Nucleus accumbens (tissue), 56 donors: ENCODE results near the gene NTM.

ENCODE experiments used
- DNase-seq, 56 donors: peaks; one replicate each; lab custom pipeline; 2025; lab: John Stamatoyannopoulos, UW

The NTM gene

GRCh38 chr11:131999955-132000354 is 629.5 kb downstream of the NTM start:
- DNase-seq: no peak

GRCh38 chr11:132005887-132006286 is 635.5 kb downstream of the NTM start:
- DNase-seq: no peak

DNA sequence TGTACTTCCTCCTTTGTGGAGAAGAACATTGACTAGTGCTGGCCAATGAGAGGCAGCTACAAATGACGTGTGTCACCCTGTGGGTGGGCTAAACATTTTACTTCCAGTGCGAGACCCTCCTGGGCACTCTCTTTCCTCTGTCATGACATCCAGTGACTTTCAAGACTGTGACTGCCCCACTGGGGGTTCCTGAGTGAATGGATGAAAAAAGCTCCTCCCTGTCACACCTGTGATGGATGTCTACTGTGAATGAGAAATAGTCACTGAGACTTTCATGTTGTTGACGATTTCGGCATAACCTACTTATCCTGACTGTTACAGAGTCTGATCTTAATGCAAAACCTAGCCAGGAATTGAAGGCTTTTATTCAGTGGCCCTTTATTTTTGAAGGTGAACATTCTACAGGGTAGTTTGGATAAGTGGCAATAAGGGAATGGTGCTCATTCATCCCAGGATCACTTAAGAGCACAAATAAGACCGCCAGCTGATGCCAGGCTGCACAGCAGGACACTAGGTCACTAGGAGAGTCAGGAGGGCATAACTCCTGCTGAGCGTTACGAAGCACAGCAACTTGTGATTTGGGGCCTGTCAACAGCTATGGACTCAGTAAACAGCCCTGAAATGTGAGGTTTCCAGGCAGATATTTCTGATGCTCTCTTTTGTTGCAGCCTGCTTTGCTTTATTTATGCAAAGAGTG is 636.6 kb downstream of the NTM start:
- no peak for DNase-seq

- no peak for DNase-seq
These were observed 637.8 kb downstream of the NTM start for GRCh38 chr11:132008226-132008625.

DNA sequence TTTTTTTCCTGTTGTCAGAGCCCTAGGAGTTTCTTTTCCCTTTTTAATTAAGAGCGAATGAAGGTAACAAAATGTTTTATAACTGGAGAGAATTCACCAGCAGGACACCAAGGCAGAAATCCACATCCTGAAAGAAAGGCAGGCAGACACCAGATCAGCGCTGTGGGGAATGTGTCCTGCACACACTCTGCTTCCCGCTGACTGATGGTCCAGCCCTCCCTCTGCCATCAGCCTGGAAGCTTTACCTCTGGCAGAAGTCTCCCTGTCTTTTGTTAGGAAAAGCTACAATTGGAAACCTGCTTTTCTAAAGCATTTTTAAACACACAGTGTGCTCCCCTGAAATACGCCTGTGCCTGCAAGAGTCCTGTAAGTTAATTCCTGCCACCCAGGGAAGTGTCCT is 638.5 kb downstream of the NTM start:
- DNase-seq: no peak

DNA sequence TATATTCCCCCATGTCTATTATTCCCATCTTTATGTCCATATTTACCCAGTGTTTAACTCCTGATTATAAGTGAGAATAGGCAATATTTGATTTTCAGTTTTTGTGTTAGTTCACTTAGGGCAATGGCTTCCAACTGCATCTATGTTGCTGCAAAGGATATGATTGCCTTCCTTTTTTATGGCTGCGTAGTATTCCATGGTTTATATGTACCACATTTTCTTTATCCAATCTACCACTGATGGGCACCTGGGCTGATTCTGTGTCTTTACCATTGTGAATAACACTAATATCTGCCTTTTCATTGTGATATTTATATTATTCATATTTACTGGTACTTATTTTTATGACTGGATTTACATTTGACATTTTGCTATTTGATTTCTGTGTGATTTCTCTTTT is 649.6 kb downstream of the NTM start:
- DNase-seq: no peak

DNA sequence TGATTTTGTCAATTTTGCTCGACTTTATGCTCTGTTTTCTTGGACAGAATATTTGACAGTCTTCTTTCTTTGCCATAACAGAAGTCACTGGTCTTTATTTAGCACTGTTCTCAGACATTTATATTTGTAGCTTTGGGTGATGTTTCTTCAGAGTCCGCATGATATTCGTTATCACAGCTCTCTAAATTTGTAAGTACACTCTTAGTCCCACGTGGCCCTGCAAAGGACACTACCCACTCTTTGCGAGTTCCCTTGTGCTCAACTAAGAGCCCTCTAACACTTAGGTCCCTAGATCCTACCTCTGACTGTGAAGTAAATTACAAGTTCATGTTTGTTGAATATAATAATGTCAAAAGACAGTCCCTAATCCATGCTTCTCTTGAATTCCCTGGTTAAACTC is 651.9 kb downstream of the NTM start:
- DNase-seq: no peak

DNA sequence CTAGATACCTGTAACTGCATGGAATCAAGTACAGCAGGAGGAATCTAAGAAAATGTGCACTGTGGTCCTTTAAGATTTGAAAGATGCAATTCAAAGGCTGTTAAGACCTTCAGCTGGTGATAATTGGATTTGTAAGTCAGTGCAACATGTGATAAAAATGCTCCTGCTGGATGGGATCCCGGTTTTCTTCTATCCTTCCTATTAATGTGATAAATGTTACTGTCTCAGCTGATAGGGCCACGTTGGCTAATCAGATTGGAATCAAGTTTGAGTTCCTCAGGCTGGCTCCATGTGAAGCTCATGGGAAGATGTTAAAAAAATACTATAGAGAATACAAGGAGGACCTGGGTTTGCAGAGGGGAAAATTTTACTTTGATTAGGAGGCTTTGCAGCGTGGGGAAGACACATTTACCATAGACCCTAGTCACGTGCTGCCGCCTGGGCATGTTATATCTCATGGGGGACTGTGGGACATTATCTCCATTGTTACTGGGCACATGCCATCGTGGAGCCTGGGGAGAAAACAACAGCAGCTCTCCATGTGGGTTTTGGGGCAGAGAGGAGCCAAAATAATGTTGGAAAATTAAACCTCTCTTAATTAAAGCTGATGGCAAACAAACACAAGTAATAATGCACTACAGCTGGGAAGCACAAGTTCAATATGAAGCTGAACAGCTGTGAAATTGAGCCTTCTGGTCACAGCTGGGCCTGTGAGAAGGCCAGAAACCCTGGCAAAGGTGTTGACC is 652.5 kb downstream of the NTM start:
- DNase-seq: no peak

GRCh38 chr11:132024587-132025295 is 654.3 kb downstream of the NTM start:
- DNase-seq: no peak

DNA sequence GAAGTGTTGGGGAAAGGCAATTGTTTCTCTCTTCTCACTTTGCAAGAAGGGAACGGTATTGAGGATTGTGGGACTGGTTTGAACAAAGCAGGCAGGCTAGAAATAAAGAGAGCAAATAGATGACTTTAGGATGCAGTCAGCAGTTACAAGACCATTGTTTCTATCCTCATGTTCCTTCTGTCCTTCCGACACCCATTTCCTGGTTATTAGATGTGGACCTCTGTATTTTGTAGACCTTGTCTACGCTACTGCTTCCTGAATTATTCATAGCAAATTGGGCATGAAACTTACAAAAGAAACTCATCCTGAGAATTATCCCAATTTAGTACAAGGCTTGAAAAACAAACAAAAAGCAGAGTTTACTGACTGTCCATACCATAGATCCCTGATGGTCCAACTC is 656.3 kb downstream of the NTM start:
- DNase-seq: no peak

DNA sequence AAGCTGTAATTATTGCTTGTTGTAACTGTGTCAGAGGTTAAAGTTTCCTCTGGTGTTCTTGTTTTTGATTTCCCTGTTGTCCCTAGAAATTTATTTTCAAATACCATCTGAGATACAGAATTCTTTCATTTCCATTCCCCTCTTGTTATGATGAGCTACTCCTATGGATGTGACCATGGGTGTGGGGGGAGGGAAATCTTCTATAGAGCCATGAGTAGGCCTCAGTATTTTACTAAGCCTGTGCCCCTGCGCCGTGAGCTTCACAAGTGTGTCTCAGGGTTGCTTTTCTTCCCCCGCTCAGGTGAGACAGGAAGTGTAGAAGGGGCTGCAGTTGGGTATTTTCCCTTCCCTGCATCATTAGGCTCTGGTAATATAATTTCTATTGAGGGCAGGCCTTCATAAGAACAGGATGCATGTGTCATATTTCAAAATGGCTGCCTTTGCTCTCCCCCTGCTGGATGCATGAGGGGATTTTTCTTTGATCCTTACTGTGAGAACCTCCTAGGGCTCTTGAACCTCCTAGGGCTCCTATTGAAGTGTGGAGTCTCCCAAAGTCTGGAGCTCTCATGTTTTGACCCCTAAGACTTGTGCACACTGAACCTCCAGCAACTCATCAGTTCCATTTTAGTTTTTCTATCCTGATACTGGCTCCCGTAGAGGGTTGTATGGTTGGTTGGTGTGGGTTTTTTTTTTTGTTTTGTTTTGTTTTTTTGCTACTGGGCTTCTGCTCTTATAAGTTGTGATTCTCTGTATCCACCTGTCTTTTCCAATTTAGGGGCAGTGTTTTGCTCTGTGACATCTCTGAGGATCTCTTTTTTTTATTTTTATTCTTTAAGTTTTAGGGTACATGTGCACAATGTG is 658.2 kb downstream of the NTM start:
- peak in 11 of 56 donors; percentile 7 to 62 (median 33) for DNase-seq

DNA sequence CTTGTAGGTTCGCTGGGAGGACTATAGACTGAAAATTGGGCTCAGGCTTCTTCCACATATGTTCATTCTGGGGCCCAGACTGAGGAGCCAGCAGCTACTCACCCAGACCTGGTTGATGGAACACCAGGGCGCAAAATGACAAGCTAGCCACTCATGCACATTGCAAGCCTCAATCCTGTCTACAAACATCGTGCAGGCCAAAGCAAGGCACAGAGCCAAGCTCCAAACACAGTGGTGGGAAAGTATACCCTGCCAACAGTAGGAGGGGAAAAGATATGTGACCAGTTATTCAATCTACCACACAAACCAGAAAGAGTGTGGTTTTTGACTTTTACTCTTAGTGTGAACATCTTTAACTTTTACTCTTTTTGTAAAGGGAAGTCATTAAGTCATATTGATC is 660.5 kb downstream of the NTM start:
- peak in 5 of 56 donors; percentile 13 to 47 (median 24) for DNase-seq

GRCh38 chr11:132032555-132032954 is 662.1 kb downstream of the NTM start:
- no peak for DNase-seq

DNA sequence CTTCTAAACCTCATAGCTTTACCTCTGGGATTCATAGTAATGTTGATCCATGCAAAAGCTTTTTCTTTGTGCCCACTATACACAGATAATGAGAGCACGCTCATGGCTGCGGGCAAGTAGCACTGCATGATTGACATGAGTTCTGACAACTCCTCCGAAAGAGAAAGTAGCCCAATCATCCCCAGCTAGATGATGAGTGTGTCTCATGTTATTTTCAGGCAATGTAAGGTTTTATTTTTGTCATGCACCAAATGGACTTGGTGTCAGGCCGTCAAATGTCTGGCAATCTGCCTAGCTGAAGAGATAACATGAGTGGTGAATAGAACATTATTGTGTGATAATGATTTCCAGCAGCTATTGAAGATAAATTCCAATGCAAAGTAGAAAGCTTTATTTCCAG is 662.6 kb downstream of the NTM start:
- no peak for DNase-seq

DNA sequence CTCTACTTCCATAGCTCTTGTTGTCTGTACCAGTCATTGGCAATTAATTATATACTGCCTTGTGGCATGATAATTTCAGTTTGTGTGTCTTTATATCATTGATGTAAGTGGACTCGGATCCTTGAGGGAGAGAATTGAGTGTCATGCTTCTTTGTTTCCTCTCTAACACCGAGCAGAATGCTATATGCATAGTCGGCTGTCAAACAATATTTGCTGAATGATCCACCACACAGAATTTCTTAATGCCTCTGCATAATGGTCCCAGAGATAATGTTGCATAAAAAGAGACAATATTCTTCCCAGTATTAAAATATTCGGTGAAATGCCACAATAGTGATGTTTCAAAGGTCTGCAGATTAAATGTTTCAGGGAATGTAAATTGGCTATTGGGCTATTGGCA is 664.8 kb downstream of the NTM start:
- DNase-seq: no peak

- no peak for DNase-seq
These were observed 665.4 kb downstream of the NTM start for GRCh38 chr11:132035766-132036165.

- no peak for DNase-seq
These were observed 665.8 kb downstream of the NTM start for GRCh38 chr11:132036220-132036619.

DNA sequence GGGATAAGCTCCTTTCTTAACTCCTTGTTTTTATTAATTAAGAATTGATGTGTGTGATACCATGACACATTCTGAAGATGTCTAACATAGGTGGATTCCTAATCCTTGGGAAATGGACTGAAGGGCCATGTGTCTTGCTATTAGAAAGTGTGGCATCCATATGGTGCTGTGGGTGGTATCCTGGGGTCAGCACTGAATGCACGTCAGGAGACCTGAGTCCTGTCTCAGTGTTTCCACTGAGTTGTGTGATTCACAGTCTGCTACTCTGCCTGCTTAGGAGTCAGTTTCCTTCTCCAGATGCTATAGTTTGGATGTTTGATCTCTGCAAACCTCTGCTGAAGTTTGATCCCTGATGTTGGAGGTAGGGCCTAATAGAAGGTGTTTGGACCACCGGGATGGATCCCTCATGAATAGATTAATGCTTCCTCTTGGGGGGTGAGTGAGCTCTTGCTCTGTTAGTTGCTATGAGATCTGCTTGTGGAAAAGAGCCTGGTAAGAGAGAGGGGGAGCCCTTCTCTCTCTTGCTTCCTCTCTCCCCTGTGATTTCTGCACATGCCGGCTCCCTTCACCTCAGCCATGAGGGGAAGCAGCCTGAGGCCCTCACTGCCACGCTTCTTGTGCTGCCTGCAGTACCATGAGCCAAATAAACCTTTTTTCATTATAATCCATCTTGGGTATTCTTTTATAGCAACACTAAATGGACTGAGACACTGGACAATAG is 666.5 kb downstream of the NTM start:
- no peak for DNase-seq

DNA sequence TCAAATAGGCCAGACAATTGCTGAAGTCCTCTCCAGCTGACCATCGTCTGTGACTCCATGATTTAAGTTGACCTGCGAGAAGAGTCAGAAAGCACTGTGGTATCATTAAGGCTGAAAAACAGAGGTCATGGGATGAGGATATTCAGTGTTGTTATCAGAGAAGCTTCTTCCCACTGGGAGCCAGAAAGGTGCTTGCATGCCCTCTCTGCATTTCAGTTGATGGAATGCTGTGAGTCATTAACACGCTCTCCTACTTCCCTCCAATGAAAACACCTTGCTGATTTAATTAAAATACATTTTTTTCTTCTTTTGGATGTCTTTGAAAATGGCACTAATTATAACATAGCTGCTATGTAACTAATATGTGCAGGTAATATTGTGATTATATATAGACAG is 667.0 kb downstream of the NTM start:
- no peak for DNase-seq

DNA sequence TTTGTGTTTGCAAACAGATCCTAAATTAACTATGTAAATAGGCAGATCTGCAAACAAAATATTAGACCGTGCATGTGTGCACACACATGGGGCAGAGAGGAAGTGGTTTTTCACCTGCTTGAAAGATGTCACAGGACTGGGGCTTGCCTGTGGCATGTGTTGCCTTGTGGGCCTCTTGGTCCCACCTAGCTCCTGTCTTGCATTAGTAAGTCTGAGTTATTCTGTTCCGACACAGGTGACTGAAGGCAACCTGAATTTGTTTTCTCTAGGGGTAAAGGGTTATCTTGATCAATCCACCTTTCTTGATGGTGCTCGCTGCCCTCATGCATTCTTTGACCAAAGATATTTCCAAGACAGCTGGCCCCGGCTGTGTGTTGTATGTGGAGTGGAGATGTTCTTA is 667.5 kb downstream of the NTM start:
- no peak for DNase-seq
